Activated CD4-positive, alpha-beta T cell treated with anti-CD3 and anti-CD28 coated beads for 24 hours (primary cell): ENCODE results near the gene PDCD1.
"Not testable (repeated sequence)": the region's sequence is repeated elsewhere in the genome, so short reads cannot be mapped to it uniquely, and the experiment has no call there.

ENCODE experiments used
- DNase-seq, 2 donors: peaks; one replicate each; pipeline ENCODE4 v3.0.0-alpha.2; 2020; ENCODE audit warnings: low read depth in 2 of 2

PDCD1 gene

GRCh38 chr2:241814393-241814642 is 44.4 kb downstream of the PDCD1 start:
- DNase-seq, result no peak

GRCh38 chr2:241813644-241814392 is 44.9 kb downstream of the PDCD1 start:
- no peak for DNase-seq

DNA sequence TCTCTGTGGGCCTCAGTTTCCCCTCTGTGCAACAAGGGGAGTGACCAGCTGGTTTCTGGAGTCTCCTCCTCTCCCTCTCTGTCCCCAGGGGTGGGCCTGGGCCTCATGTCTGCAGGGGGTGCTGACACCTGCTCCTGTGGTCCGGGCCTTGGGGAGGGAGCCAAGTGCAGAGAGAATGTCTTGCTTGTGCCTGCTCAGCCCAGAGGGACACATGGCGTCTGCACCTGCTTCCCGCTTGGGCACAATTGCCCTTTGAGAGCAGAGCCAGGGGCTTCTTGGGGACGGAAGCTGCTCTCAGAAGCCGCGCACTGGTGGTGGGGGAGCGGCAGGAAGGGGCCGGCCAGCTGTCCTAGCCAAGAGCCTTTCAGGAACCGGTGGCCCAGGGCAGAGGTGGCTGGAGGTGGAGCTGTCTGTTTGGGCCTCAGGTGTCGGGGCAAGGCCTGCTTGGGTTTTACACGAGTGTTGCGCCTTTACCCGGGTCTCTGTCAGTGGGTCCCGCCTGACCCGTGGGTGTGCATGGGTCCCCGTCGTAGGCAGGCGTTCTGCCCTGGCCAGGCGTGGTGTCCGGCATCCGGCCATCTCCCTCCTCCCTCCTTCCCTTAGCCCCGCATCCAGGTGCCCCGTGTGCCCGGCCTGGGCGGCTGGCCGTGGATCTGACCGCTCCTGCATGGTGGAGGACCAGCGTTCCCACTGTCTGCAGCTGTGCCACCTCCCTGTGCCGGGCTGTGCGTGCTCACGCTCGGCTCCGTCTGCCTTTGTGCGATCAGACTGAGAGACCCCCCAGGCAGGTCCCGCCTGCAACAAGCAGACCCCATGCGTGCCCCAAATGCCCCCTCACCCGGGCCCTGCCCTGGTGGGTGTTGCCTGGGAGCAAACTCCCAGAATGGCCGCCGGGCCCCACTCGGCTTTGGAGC is 45.7 kb downstream of the PDCD1 start:
- no peak for DNase-seq

DNA sequence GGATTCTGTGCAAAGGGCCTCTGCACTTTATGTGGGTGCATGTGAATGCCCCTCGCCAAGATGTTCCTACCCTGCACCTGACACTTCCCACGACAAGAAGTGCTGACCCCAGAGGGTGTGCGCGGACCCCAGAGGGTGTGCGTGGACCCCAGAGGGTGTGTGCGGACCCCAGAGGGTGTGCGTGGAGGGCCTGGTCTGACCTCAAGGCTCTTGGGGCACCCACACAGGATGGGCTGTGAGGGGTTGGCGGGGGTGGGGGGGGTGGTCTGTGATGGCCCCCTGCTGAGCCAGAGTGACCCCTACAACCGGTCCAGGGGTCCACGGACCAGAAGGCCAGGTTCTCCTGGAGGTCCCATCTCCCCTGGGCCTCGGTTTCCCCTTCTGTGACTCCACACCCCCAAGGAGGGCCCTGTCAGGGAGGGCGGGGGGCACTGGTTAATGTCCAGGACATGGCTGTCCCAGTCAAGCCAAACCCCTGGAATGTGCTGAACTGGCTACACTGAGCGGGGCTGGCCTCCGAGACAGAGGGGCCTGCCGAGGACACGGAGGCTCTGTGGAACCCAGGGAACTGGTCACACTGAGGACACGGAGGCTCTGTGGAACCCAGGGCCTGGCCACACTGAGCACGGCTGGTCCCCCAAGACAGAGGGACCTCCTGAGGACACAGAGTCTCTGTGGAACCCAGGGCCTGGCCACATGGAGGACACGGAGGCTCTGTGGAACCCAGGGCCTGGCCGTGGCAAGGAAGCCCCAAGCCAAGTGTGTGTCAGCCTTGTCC is 46.6 kb downstream of the PDCD1 start:
- no peak for DNase-seq

GRCh38 chr2:241811201-241811951 is 47.3 kb downstream of the PDCD1 start:
- DNase-seq, result no peak

- DNase-seq, result no peak
Observed at GRCh38 chr2:241810307-241811200, 48.1 kb downstream of the PDCD1 start.

- no peak for DNase-seq
Observed at GRCh38 chr2:241809383-241810306, 49.0 kb downstream of the PDCD1 start.

- DNase-seq, result no peak
Observed at GRCh38 chr2:241808721-241809382, 49.8 kb downstream of the PDCD1 start, which contains the start of gene NEU4. Gene NEU4, plus strand, starts transcription at chr2:241809193. Its CDS starts 5,292 bp downstream, at chr2:241814485.

DNA sequence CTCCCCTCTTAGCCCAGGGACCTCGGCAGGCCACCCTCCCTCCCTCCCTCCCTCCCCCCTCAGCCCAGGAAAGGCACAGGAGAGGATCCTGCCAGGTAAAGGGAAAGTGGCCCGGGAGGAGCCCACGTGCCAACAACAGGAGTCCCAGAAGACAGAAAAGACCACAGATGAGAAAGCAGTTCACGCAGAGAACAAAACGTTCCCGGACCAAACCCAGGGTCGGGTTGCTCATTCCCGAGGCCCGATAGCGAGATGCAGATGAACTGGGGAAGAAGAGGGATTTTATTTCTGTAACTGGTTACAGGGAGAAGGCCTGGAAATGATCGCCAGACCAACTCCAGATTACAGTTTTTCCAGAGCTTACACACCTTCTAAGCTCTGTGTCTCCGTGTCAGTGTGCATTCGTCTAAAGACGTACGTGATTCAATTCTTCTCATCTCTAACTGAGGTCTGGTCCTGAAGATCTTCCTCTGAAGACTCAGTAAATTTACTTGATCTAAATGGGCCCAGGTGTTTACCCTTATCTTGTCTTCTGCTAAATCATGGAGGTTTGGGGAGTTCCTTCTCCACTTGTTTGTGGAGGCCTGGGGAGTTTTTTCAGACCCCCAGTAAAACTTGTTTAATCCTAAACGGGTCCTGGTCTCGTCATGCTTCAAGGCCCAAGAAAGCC is 50.5 kb downstream of the PDCD1 start:
- DNase-seq, result no peak

- DNase-seq, result not testable (repeated sequence)
Observed at GRCh38 chr2:241806217-241806616, 52.5 kb downstream of the PDCD1 start.

GRCh38 chr2:241804326-241805229 is 54.1 kb downstream of the PDCD1 start:
- no peak for DNase-seq

DNA sequence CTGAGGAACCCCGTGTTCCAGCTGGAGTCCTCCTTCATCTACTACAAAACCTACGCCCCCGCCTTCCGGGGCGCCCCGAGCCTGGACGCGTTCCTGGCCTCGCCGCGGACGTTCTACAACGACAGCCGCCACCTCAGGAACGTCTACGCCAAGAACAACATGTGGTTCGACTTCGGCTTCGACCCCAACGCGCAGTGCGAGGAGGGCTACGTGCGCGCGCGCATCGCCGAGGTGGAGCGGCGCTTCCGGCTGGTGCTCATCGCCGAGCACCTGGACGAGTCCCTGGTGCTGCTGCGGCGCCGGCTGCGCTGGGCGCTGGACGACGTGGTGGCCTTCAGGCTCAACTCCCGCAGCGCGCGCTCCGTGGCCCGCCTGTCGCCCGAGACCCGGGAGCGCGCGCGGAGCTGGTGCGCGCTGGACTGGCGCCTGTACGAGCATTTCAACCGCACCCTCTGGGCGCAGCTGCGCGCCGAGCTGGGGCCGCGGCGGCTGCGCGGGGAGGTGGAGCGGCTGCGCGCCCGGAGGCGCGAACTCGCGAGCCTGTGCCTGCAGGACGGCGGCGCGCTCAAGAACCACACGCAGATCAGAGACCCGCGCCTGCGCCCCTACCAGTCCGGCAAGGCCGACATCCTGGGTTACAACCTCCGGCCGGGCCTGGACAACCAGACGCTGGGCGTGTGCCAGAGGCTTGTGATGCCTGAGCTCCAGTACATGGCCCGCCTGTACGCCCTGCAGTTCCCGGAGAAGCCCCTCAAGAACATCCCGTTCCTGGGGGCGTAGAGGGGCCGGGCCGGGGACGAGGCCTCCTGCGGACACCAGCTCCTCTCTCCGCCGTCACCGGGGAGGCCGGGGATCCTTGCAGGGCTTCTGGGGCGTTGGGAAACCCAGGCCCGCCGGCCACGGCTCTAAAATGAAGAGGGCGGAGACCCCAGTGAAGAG is 55.0 kb downstream of the PDCD1 start:
- peak; percentile 23 to 31 for DNase-seq

- DNase-seq, result no peak
Observed at GRCh38 chr2:241802421-241803318, 56.0 kb downstream of the PDCD1 start.

- DNase-seq, result no peak
Observed at GRCh38 chr2:241801611-241802420, 56.9 kb downstream of the PDCD1 start.
